ENCODE results near the gene MATCAP1. TPM values are rescaled to one million over a fixed set of nuclear protein-coding genes. Genes with fewer than 3 reads are reported as not detected.

Gene MATCAP1
- total RNA-seq, 2 experiments from 2014 or later, result 9.7 to 10.6 TPM

DNA sequence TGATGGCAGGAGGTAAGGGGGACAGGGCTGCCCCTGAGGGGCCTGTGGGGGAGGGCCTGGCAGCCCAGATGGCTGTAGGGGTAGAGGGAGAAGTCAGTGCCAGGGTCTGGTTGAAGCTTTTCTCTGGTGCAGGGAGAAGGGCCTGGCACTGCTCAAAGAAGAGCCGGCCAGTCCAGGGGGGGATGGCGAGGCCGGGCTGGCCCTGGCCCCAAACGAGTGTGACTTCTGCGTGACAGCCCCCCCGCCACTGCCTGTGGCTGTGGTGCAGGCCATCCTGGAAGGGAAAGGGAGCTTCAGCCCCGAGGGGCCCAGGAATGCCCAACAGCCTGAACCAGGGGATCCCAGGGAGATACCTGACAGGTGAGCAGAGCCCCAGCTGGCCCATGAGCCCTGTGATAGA is 16.2 kb downstream of the MATCAP1 start:
- CTCF ChIA-PET, result no interaction called here
- H3K4me1 Mint-ChIP-seq (ENCODE audit: low read depth), result peaks cover 34% of the 10 kb centered on the region
- peaks cover 82% of the 10 kb centered on the region for H3K27me3 Mint-ChIP-seq
- TF ChIP-seq, protein P1, sequence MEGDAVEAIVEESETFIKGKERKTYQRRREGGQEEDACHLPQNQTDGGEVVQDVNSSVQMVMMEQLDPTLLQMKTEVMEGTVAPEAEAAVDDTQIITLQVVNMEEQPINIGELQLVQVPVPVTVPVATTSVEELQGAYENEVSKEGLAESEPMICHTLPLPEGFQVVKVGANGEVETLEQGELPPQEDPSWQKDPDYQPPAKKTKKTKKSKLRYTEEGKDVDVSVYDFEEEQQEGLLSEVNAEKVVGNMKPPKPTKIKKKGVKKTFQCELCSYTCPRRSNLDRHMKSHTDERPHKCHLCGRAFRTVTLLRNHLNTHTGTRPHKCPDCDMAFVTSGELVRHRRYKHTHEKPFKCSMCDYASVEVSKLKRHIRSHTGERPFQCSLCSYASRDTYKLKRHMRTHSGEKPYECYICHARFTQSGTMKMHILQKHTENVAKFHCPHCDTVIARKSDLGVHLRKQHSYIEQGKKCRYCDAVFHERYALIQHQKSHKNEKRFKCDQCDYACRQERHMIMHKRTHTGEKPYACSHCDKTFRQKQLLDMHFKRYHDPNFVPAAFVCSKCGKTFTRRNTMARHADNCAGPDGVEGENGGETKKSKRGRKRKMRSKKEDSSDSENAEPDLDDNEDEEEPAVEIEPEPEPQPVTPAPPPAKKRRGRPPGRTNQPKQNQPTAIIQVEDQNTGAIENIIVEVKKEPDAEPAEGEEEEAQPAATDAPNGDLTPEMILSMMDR (IDR thresholded peaks at IDR 0.05), result no peak
- POLR2A ChIA-PET, result interaction anchor here (1.2 to 1.7 kb wide), 3 partner anchors 8 to 17 kb away, joined by 4 to 5 read pairs (median 5); partner anchors contain the start of genes FBXL8 and TRADD
- Histone ChIP-seq H3K9me3 (ENCODE audit: control insufficient read depth in 1 of 2, insufficient read depth in 1 of 2, low read length in 2 of 2) (peaks cover 0 to 31% of the 10 kb centered on the region in 2 experiments), H3K4me1 (ENCODE audit: insufficient read depth, low read length) (peaks cover 52% of the 10 kb centered on the region), H3K27ac (ENCODE audit: low read depth in 1 of 2, low read length in 2 of 2) (no peak overlapping the region), H3K4me3 (ENCODE audit: low read length) (no peak overlapping the region), H3K27me3 (ENCODE audit: control insufficient read depth in 1 of 2, insufficient read depth in 2 of 2, low read length in 2 of 2) (peaks cover 75 to 87% of the 10 kb centered on the region in 2 experiments), H3K36me3 (ENCODE audit: insufficient read depth, low read length) (no peaks in the 10 kb centered on the region)
- ATAC-seq (ENCODE audit: poor library complexity), result no peak
- DNase-seq, result no peak
- H3K9me3 Mint-ChIP-seq, result no peaks in the 10 kb centered on the region
- no peak overlapping the region for H3K27ac Mint-ChIP-seq
- no peaks in the 10 kb centered on the region for H3K36me3 Mint-ChIP-seq (ENCODE audit: low read depth)
- H3K4me3 Mint-ChIP-seq, result peak overlapping the region; percentile 4
- intact Hi-C loops (cut with DNase I, micrococcal nuclease), result no loop called here

DNA sequence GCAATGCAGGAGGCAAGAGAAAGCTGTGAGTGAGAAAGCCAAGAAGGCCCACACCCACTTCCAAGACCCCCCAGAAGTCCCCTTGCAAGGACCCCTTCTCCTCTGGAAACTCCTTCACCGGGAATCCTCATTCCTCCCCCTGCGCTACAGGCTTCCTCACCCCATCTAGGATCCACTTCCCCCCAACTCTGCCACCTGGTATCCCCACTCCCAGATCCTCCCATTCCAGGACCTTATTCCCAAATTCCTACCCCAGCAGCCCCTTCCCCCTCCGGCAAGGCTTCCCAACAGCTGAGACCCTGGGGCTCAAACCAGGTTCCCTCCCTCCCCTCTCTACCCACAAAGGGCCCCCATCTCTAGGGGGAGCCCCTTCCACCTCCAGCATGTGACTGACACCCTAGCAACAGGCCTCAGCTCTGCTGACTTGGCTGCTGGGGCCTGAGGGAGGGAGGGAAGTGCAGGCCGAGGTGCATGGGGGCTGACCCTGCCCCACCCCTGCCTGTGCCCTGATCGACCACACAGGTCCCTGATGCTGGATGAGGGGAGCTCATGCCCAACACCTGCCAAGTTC is 17.1 kb downstream of the MATCAP1 start:
- TF ChIP-seq, protein P1 (IDR thresholded peaks at IDR 0.05), result no peak
- ChIA-PET CTCF (no interaction called here), POLR2A (interaction anchor here (1.2 kb wide), 2 partner anchors 14 to 18 kb away, joined by 4 to 5 read pairs; no protein-coding TSS in a partner anchor)
- intact Hi-C loops (cut with DNase I, micrococcal nuclease), result no loop called here
- Histone ChIP-seq H3K4me1 (ENCODE audit: insufficient read depth, low read length) (peaks cover 61% of the 10 kb centered on the region), H3K27me3 (ENCODE audit: control insufficient read depth in 1 of 2, insufficient read depth in 2 of 2, low read length in 2 of 2) (peaks cover 77 to 91% of the 10 kb centered on the region in 2 experiments), H3K4me3 (ENCODE audit: low read length) (no peak overlapping the region), H3K9me3 (ENCODE audit: control insufficient read depth in 1 of 2, insufficient read depth in 1 of 2, low read length in 2 of 2) (peaks cover 0 to 33% of the 10 kb centered on the region in 2 experiments), H3K27ac (ENCODE audit: low read depth in 1 of 2, low read length in 2 of 2) (no peak overlapping the region), H3K36me3 (ENCODE audit: insufficient read depth, low read length) (no peaks in the 10 kb centered on the region)
- H3K9me3 Mint-ChIP-seq, result no peaks in the 10 kb centered on the region
- DNase-seq (peak in 1 of 14 experiments; percentile 12), ATAC-seq (ENCODE audit: poor library complexity) (no peak)
- H3K27me3 Mint-ChIP-seq, result peaks cover 82% of the 10 kb centered on the region
- no peak overlapping the region for H3K27ac Mint-ChIP-seq
- H3K4me1 Mint-ChIP-seq (ENCODE audit: low read depth), result peaks cover 35% of the 10 kb centered on the region
- no peaks in the 10 kb centered on the region for H3K36me3 Mint-ChIP-seq (ENCODE audit: low read depth)
- H3K4me3 Mint-ChIP-seq, result no peak overlapping the region

DNA sequence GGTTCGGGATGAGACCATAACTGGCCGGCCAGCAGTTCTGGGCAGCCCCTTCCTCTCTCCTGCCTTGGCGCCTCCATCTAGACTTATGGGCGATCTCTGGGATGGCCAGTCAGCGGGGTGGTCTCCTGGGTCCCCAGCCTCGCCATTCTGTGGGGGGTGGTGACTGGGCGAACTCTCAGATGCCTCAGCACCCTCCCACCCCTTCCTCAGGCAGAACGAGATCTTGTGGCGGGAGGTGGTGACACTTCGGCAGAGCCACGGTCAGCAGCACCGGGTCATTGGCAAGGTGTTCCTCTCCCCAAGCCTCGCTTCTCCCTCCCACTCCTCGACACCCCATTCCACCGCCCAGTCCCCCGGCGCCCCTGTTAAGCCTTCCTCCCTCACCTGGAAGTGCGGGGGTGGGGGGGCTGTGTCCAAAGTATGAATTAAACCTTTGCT is 17.6 kb downstream of the MATCAP1 start:
- Mint-ChIP-seq H3K36me3 (ENCODE audit: low read depth) (no peaks in the 10 kb centered on the region), H3K9me3 (no peaks in the 10 kb centered on the region), H3K4me1 (ENCODE audit: low read depth) (peaks cover 30% of the 10 kb centered on the region), H3K27ac (no peak overlapping the region), H3K4me3 (no peak overlapping the region), H3K27me3 (peaks cover 81% of the 10 kb centered on the region)
- no peak for ATAC-seq (ENCODE audit: poor library complexity)
- ChIA-PET CTCF (no interaction called here), POLR2A (interaction anchor here (1.2 kb wide), 2 partner anchors 14 to 19 kb away, joined by 4 to 5 read pairs; no protein-coding TSS in a partner anchor)
- peaks cover 78 to 90% of the 10 kb centered on the region in 2 experiments for H3K27me3 ChIP-seq (ENCODE audit: control insufficient read depth in 1 of 2, insufficient read depth in 2 of 2, low read length in 2 of 2)
- no peaks in the 10 kb centered on the region for H3K36me3 ChIP-seq (ENCODE audit: insufficient read depth, low read length)
- peak in 1 of 14 experiments; percentile 11 for DNase-seq
- H3K4me3 ChIP-seq (ENCODE audit: low read length), result no peak overlapping the region
- H3K9me3 ChIP-seq (ENCODE audit: control insufficient read depth in 1 of 2, insufficient read depth in 1 of 2, low read length in 2 of 2), result peaks cover 0 to 33% of the 10 kb centered on the region in 2 experiments
- intact Hi-C loops (cut with DNase I, micrococcal nuclease), result no loop called here
- TF ChIP-seq, protein P1 (IDR thresholded peaks at IDR 0.05), result no peak
- H3K4me1 ChIP-seq (ENCODE audit: insufficient read depth, low read length), result peaks cover 66% of the 10 kb centered on the region
- no peak overlapping the region for H3K27ac ChIP-seq (ENCODE audit: low read depth in 1 of 2, low read length in 2 of 2)

Measured in CD4-positive, alpha-beta T cell (primary cell).